Central memory CD8-positive, alpha-beta T cell (primary cell): ENCODE results near the gene ZNF385A.

Source experiments
- ATAC-seq: fragments of 150-1000 bp; cut with Tn5 transposase; replicated peaks from 2 replicates; pipeline ENCODE4 v1.10.0; 2022; ENCODE audit warnings: mild to moderate bottlenecking, moderate FRiP score, moderate number of reproducible peaks; ENCODE audit not compliant: poor library complexity, severe bottlenecking; ENCODE audit errors: extremely low read depth
- DNase-seq, 2 donors: peaks; one replicate each; pipeline ENCODE4 v3.0.0; 2021; ENCODE audit warnings: low spot score in 2 of 2
- H3K27ac Mint-ChIP-seq: one replicate; pipeline ENCODE4 v1.8.0; 2022; ENCODE audit warnings: low read depth, mild to moderate bottlenecking, moderate library complexity, mixed read lengths
- H3K27me3 Mint-ChIP-seq: one replicate; pipeline ENCODE4 v1.8.0; 2022; ENCODE audit warnings: mixed read lengths
- H3K36me3 Mint-ChIP-seq: one replicate; pipeline ENCODE4 v1.8.0; 2022; ENCODE audit warnings: mild to moderate bottlenecking, moderate library complexity, mixed read lengths; ENCODE audit not compliant: insufficient read depth
- H3K4me1 Mint-ChIP-seq: one replicate; pipeline ENCODE4 v1.8.0; 2022; ENCODE audit warnings: mixed read lengths
- H3K4me3 Mint-ChIP-seq: one replicate; pipeline ENCODE4 v1.8.0; 2022; ENCODE audit warnings: mild to moderate bottlenecking, moderate library complexity, mixed read lengths
- H3K9me3 Mint-ChIP-seq: one replicate; pipeline ENCODE4 v1.8.0; 2022; ENCODE audit warnings: mixed read lengths

Gene ZNF385A

DNA sequence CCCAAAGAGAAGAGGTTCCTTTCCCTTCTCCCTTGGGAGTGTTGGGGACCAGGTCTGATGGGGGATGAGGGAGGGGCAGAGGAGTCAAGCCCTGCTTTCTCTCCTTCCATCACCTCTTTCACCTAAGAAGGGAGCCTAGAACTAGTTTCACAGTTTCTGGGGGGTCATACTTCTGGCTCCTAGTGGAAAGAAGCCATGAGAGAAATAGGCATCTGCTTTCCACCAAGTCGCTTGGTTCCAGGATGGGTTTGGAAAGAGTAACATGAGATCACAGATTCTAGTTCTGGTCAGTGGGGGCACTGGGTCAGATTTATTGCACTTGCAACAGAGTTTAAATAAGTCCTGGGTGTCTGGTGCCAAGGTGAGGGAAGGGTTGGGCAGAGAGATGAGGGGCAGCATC, 10.5 kb upstream of the ZNF385A start:
- Mint-ChIP-seq H3K36me3 (peaks cover 39% of the 10 kb centered on the region), H3K27me3 (no peaks in the 10 kb centered on the region), H3K4me3 (no peak overlapping the region), H3K27ac (peak overlapping the region; percentile 79), H3K4me1 (peaks cover 38% of the 10 kb centered on the region), H3K9me3 (no peaks in the 10 kb centered on the region)
- DNase-seq (no peak), ATAC-seq (no peak)

DNA sequence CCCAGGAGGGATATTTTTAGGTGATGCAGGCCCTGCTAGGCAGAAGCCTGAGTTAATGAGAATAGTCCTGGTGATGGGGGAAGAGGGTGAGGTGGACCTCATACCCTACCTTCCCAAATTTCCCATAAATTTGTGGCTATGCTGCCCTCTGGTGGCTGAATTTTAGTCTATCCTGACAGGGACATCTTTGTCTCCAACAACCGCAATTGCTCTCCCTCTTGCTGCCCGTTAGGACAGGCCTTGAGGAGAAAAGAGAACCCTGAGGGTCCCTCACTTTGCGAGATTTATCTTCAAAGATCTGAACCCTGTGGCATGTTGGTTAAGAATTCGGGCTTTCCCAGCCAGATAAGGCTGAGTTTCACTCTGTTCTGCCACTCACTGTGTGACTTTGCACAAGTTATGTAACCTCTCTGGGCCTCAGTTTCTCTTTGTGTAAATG, 9.8 kb upstream of the ZNF385A start:
- peak overlapping the region; percentile 79 for H3K27ac Mint-ChIP-seq
- no peak overlapping the region for H3K4me3 Mint-ChIP-seq
- no peaks in the 10 kb centered on the region for H3K9me3 Mint-ChIP-seq
- ATAC-seq (no peak), DNase-seq (no peak)
- peaks cover 37% of the 10 kb centered on the region for H3K36me3 Mint-ChIP-seq
- no peaks in the 10 kb centered on the region for H3K27me3 Mint-ChIP-seq
- H3K4me1 Mint-ChIP-seq: peaks cover 41% of the 10 kb centered on the region

DNA sequence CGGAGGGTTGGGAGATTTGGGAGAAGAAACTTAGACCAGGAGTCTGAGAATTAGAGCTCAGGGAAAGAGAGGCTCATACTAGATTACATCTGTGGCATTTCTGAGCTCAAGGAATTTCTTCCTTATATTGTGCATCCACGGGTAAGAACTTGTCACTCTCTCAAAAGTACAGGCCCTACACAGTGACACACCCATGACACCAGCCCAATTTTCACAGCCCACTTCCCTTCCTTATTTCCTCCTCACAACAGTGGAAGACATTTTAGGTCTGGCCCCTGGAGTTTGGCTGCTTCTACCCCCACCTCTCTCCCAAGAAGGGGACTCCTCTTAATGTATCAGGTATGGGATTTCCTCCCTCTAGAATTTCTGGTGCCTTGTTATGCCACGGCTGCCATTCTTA, 9.2 kb upstream of the ZNF385A start:
- peaks cover 35% of the 10 kb centered on the region for H3K36me3 Mint-ChIP-seq
- H3K4me3 Mint-ChIP-seq: no peak overlapping the region
- no peaks in the 10 kb centered on the region for H3K27me3 Mint-ChIP-seq
- no peaks in the 10 kb centered on the region for H3K9me3 Mint-ChIP-seq
- no peak overlapping the region for H3K27ac Mint-ChIP-seq
- ATAC-seq (no peak), DNase-seq (no peak)
- peaks cover 37% of the 10 kb centered on the region for H3K4me1 Mint-ChIP-seq

DNA sequence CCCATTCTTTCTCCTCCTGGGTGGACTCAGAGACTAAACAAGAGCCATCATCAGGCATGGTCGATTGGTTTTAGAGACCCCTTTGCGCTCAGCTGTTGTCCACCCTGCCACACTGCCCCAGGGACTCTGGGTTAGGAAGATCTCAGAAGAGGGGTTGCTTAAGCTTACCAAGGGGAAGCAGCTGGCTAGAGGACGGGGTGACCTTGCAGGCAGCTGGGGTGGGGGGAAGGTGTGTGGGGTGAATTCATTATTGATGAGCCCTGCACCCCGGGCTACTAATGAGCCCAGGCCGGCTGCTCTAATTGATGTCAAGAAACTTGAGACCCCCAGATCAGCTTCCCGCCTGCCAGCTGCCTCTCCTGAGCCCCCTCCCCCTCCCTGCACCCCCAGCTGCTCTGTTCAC, 8.7 kb upstream of the ZNF385A start:
- Mint-ChIP-seq H3K4me3 (no peak overlapping the region), H3K4me1 (peaks cover 37% of the 10 kb centered on the region), H3K9me3 (no peaks in the 10 kb centered on the region), H3K27me3 (no peaks in the 10 kb centered on the region), H3K27ac (no peak overlapping the region), H3K36me3 (peaks cover 30% of the 10 kb centered on the region)
- ATAC-seq (no peak), DNase-seq (no peak)

DNA sequence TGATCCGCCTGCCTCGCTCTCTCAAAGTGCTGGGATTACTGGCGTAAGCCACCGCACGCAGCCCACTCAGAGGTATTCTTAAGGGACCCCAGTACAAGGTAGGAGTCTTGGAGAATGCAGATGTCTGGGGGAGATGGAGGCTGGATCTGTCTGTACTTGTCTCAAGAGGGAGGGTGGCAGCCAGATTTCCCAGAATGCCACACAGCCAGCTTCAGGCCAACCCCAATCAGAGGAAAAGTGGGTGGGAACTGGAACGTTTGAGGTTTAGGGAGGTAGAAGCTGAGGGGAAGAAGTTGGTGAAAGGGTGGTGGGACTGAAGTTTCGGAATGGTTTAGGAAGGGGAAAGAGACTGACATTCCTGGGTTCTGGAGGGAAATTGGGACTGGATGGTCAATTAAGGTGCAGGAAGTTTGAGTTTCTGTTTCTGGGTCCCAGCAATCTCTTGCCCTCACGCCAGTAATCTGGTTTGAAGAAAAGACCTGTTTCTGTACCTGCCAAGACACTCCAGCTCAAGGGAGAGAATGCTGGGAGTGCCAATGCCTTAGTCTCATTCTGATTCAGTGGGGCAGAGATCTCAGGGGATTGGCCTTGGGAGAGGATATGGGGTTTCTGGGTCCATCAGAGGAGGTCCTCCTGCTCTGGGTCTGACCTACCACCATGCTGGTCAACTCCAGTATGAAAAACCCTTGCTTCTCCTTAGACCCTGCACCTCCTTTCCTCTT, 8.1 kb upstream of the ZNF385A start:
- peaks cover 37% of the 10 kb centered on the region for H3K4me1 Mint-ChIP-seq
- H3K9me3 Mint-ChIP-seq: no peaks in the 10 kb centered on the region
- peaks cover 24% of the 10 kb centered on the region for H3K36me3 Mint-ChIP-seq
- no peak for ATAC-seq
- no peak overlapping the region for H3K27ac Mint-ChIP-seq
- no peak for DNase-seq
- no peaks in the 10 kb centered on the region for H3K27me3 Mint-ChIP-seq
- H3K4me3 Mint-ChIP-seq: no peak overlapping the region

DNA sequence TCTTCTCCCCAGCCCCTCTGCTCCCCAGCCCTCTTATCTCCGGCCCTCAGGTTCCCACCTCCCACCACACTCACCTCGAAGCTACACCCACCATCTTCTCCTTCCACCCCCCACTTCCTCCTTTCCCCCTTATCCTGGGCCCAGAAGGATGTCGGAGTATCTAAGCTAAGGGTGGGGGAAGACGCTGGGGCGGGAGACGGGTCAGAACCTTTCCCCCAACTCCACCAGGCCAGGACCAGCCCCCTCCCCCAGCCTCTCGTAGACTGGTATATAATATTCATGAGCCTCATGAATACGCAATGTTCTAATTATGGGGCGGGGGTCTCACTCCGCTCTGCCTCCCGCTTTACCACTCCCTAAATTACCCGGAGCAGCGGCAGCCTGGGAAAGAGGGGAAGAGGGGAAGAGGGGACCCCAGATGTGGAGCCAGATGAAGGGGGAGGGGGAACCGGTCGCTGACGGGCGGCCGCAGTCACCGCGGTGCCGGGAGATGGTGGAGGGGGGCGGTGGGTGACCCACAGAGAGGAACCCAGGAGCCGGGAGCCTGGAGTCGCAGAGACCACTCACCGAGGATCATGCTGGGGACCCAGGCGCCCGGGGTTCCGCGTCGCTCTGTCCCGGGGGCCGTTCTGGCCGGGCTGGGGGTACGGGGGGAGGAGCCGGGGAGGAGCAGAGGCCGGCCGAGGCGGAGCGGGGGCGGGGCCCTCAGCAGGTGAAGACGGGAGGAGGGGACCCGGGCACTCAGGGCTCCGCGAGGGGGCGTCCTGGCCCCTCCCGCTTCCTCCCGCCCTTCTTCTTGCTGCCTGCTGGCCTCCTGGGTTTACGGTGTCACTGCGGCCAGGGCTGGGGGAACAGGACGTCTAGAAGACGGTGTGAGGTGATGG, 6.4 kb upstream of the ZNF385A start:
- H3K4me3 Mint-ChIP-seq: peak overlapping the region; percentile 47

DNA sequence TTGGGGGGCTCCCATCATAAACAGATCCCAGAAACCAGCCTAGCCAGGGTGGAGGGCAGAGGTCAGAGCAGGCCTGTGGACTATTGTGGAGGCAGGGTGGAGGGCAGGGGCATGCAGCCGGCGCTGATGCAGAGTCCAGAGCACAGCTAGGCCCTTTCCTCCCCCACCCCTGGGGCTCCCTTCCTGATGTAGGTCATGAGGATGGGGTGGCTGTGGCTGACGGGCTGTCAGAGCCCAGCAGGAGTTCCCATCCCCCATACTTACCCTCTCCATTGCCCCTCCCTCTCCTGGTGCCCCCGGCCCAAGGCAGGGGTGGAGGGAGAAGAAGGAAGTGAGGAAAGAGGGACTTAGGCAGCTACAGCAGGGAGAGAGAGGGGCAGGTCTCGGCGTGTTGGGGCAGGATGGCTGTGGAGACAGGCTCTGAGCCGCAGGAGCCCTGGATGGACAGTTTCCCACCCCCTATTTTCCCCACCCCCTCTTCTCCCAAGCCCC, 5.7 kb upstream of the ZNF385A start:
- Mint-ChIP-seq H3K4me1 (peaks cover 33% of the 10 kb centered on the region), H3K9me3 (no peaks in the 10 kb centered on the region), H3K36me3 (peaks cover 10% of the 10 kb centered on the region), H3K27ac (peak overlapping the region; percentile 23), H3K27me3 (no peaks in the 10 kb centered on the region), H3K4me3 (peak overlapping the region; percentile 47)
- no peak for DNase-seq
- ATAC-seq: no peak

More for the DNA sequence above, 6.4 kb upstream of the ZNF385A start:
- Mint-ChIP-seq H3K27me3 (no peaks in the 10 kb centered on the region), H3K9me3 (no peaks in the 10 kb centered on the region), H3K27ac (peak overlapping the region; percentile 34), H3K36me3 (peaks cover 14% of the 10 kb centered on the region), H3K4me1 (peaks cover 33% of the 10 kb centered on the region)
- peak; percentile 68 for ATAC-seq
- peak; percentile 20 to 38 for DNase-seq

DNA sequence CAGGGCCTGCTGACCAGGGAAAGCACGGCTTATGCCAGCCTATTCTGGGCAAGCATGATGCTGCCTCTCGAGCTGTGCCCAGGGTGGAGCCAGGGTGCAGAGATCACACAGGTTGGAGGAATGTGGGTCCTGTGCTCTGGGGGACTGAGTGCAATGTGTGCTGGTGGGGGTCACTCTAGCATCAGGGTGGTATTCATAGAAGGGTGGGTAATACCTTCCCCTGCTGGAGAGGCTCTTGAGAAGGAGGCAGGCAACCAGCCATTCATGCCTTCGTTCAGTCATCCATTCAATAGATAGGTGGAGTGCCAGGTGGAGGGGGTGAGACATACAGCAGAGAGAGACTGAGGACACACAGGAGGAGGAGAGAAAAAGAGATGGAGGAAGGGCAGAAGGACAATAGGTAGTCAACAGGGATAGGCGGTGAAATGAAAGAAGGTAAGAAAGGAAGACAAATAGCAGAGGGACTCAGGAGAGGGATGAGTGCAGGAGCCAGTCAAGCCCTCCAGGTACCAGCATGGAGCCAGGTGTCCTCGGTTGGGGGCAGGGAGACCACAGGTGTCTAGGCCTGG, 5.2 kb upstream of the ZNF385A start:
- no peaks in the 10 kb centered on the region for H3K27me3 Mint-ChIP-seq
- no peak for ATAC-seq
- peaks cover 33% of the 10 kb centered on the region for H3K4me1 Mint-ChIP-seq

DNA sequence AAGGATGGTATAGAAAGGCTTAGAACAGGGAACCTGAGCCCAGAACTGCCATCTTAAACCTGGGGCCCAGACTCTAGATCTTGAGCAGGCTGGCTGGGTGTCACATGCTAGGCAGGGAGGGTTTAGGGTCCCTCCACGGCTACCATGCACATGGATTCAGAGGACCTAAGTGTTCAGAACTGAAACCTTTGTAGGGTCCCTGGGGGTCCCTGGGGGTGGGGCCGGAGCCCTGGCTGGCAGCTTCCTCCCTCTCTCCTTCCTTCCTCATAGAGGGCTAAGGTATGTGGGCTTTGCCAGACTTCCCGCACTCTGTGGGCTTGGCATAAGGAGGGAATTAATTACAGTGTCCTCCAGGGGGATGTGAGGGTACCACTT, 4.6 kb upstream of the ZNF385A start:
- no peak overlapping the region for H3K4me3 Mint-ChIP-seq
- H3K36me3 Mint-ChIP-seq: peaks cover 3% of the 10 kb centered on the region
- DNase-seq (no peak), ATAC-seq (no peak)
- no peaks in the 10 kb centered on the region for H3K9me3 Mint-ChIP-seq
- peak overlapping the region; percentile 23 for H3K27ac Mint-ChIP-seq
- peaks cover 30% of the 10 kb centered on the region for H3K4me1 Mint-ChIP-seq
- H3K27me3 Mint-ChIP-seq: no peaks in the 10 kb centered on the region

More for the DNA sequence above, 5.2 kb upstream of the ZNF385A start:
- no peak for DNase-seq
- H3K36me3 Mint-ChIP-seq: peaks cover 5% of the 10 kb centered on the region
- H3K27ac Mint-ChIP-seq: peak overlapping the region; percentile 23
- no peaks in the 10 kb centered on the region for H3K9me3 Mint-ChIP-seq
- peak overlapping the region; percentile 47 for H3K4me3 Mint-ChIP-seq

DNA sequence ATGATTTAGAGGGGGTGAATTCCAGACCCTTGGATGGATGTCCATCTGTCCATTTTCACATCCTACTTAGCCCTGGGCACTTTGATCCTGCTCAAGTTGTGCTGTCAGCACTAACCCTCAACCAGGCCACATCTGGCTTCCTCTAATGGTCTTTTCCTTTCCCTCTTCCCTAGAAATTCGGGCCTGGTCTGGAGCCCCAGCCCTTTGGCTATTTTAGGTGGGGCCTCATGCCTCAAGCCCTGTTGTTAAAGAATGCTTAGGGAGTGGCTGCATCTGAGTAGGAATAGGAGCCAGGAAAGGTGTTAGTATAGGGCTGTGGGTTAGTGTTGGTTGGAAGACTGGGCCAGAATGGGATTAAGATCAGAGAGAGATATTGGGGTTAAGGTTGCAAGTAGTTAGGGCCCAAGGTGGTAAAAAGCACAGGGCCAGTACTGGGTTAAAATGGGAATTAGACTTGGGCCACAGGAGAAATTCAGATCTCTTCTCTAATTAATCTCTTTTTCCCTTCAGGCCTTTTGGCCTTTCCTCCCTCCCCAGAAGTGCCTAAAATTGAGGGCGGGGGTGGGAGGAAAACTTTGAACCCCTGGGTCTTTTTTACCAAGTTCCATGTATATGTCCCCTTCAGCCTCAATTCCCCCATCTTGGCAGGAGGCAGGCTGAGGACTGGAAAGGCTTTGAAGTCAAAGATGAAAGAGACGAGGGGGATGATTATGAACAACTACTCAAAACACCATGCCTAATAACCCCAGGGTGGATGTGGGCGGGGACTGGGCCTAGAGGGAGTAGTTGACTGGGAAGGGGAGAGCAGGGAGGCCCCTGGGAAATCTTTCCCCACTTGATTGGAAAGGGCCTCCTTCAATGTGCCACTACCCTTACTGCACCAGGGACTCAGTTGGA, 4.0 kb upstream of the ZNF385A start:
- Mint-ChIP-seq H3K9me3 (no peaks in the 10 kb centered on the region), H3K27ac (no peak overlapping the region), H3K36me3 (peaks cover 3% of the 10 kb centered on the region), H3K4me3 (no peak overlapping the region), H3K4me1 (peaks cover 24% of the 10 kb centered on the region), H3K27me3 (no peaks in the 10 kb centered on the region)
- DNase-seq (no peak), ATAC-seq (no peak)

DNA sequence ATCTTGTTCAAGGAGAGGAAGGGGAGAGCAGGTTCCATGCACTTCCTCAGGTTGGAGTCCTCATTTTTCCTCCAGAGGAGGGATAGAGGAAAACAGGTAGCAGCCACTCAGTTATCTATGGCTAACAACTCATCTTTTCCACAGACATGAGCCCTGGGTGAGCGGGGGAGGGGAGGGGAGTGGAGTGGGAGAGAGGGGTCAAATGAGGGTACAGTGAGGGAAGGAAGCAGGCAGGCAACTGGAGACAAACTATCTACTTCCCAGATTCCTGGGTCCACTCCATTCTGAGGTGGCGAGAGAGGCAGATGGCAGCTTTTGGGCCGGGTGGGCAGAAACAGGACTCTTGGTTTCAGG, 2.6 kb upstream of the ZNF385A start:
- H3K4me3 Mint-ChIP-seq: no peak overlapping the region
- no peak for DNase-seq

More for the DNA sequence above, 2.6 kb upstream of the ZNF385A start:
- Mint-ChIP-seq H3K4me1 (peaks cover 23% of the 10 kb centered on the region), H3K27me3 (no peaks in the 10 kb centered on the region), H3K27ac (no peak overlapping the region), H3K9me3 (no peaks in the 10 kb centered on the region), H3K36me3 (peaks cover 2% of the 10 kb centered on the region)
- no peak for ATAC-seq
